NCI-H1694 treated with DMSO at 0.1 percent for 48 hours (cell line): ENCODE measurements around the gene TEX35.

Experiments used
- DNase-seq: peaks from one replicate; lab custom pipeline; 2025; lab: John Stamatoyannopoulos, UW

Gene TEX35

DNA sequence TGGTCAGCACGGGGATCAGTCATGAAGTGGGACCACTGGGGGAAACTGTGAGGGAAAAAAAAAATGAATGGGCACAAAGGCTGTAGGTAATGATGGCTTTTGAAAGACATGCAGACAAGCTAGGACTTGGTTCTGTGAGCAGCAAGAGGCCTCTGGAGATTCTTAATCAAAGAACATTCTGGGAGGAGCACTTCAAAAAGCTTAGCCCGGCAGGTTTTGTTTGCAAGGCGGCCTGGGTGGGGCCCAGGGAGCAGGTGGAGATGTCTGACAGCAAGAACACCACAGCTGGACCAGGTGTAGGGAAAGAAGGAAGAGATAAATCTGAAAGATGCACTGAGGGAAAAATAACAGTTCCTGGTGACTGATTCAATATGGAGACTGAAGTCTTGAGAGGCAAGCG is 6.0 kb downstream of the TEX35 start:
- DNase-seq, result no peak

DNA sequence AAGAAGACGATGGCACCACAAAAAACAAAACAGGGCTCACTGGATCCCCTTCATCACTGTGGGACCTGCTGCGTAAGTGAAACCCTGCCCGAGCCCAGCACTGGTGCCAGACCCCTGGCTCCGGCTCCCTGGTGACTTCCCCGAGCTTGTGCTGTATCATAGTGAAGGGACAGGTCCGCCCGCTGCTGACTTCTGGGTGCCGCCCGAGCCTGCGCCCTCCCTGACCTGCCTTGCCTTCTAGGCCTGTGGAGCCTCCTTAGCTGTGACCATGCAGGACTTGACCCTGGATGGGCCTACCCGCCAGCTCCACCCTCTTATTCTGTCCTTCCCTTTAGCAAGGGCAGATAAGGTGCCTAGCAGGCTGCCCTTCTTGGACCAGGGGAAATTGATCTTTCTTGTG is 7.9 kb downstream of the TEX35 start:
- no peak for DNase-seq

DNA sequence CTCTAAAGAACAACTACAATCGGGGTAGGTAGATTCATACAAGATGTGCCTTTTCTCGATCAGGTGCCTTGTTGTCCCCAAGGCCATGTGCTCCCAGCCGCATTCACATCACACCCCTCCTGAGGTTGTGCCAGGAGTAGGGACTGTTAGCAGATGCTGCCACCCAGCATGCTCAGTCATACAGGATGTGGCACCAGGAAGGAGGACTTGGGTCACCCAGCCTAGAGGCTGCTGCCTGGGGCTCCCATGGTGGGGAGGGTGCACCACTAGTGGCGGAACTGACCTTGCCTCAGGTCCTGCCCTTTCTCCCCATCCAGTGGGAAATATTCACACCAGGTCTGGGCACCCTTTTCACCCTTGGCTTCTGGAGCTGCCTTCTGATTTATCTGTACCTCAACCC is 8.3 kb downstream of the TEX35 start:
- DNase-seq, result no peak

DNA sequence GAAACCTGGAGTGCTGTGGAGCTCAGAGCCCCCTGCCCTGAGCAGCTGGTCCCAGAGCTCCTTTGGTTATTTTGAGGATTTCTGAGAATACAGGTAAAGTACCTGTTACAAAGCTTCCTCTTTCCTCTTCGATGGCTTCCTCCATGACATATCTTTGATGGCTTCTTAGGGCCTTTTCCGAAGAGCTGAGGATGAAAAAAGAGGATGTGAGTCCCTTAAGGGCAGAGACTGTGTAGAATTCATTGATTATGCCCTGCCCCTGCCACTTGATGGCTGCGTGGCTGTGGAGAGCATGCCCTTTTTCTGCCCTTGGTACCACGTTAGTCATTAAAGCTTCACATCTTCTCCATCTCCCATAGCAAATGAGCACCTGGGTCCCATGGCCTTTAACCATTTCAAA is 14.2 kb downstream of the TEX35 start:
- no peak for DNase-seq

DNA sequence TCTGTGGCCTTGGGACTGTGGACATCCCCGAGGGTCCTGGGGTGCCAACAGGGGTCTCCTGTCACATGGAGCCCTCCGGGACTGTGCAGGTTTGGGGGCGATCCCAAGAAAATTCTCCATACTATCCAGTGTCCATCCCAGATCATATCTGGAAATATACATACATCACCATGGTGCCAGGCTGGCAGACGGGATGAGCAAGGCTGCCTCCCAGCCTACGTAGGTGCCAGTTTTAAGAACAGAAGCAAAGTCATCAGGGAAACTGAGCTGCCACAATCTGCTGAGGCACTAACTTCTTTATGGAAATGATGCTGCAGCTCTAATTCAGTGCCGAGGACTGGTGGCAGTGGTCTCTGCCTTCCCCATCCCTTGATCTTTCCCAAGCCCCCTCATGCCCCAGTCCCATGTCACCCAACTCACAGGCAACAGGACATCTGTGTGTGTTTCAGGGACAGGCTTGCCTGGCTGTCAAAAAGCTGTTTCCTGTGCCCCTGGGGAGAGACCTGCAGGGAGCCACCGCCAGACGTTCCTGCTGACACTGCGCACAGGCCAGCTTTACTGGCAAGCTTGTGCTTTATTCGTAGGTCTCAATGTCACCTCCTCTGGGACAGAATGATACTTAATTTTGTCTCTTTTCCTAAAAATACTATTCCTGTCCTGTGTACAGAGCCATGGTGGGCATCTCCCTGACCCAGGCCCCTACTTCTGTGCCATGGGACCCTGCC is 15.5 kb downstream of the TEX35 start:
- peak; percentile 75 for DNase-seq

DNA sequence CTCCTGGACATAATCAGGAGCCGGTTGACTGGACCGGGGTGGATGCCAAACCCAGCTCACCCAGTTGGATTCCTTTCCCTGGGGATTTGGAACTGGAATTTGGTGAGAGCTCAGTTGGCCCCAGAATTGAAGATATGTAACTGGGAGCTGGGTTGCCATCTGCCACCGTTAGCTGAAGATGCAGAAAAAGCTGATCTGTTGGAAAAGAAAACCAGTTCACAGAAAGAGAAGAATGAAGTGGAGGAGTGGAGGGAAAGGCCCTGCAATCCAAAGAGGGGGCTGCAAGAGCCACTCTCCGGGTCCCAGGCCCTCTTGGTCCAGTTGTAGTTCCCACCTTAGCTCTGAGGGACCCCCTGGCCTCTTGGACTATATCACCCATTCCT is 16.0 kb downstream of the TEX35 start:
- DNase-seq, result peak; percentile 66

DNA sequence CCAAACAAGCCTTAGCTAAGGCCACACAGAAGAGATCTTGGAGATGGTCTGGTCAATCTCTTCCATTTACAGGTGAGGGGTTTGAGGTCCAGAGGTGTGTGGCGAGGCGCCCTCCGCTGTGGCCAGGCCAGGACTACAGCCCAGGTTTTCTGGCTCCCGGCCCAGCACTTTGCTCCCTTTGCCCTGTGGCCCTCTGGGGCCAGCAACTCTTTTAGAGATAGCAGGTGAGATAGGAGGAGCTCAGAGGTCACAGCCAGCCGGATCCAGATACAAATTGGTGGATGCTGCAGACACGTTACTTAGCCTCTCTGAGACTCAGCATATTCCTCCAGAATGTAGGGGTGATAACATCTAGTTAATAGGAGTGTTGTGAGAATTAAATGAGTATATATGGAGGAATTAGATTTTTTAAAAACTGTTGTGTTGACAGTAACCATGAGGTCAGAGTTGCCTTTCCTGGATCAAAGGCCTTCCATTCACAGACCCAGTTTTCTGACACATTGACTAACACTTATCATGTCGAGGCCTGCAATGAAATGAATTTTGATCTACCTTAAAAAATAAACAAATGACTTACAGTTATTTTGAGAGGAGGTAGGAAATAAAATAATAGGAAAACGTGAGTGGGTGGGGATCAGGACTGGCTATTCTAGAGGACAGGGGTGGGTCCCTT is 16.6 kb downstream of the TEX35 start:
- DNase-seq, result no peak

DNA sequence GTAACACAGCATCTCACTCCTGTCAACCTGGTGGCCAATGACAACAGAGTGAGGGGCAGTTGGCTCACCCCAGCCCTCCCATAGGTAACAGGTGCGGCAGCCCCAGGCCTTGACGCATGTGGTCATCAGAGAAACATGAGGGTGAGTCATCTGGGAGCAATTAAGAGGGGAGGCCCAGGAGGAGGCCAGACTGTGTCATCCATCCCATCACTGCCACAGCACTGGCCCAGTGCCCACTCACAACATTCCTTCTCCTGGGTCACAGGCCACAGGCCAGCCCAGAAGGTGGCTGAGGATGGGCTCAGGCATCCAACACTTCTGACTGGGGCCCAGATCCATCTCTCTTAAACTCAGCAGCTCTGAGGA is 17.1 kb downstream of the TEX35 start:
- DNase-seq, result no peak

DNA sequence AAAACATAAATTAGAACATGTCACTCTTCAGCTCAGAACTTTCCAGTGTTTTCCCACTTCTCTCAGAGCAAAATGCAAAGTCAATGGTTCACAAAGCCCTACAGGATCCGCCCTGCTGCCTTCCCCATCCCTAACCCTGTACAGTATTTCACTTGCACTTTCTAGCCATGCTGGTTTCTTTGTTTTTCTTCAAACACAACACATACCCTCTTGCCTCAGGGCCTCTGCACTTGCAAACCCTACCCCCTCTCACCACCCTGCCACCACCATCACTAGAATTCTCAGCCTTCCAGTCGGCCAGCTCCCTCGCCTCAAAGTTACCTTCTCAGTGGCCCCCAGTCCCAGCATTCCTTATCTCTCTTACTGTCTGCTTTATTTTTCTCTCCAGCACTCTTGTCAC is 17.6 kb downstream of the TEX35 start:
- no peak for DNase-seq

DNA sequence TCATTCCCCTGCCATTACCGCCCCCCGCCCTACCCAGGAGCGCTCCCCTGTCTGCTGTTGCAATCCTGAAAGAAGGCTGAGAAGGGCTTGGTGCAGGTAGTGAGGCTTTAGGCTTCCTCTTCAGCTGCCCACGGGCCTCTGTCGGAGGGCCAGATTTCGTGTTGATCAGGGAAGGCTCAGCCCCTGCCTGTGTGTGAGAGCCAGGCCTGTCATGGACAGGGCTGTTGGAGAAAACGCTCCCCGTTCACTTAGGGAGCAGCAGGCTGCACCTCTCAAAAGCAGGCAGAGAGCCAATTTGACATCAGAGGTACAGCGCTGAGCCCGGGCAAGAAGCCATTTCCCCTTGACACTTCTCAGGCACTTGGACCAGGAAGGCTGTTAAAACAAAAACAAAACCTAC is 19.0 kb downstream of the TEX35 start:
- DNase-seq, result no peak

DNA sequence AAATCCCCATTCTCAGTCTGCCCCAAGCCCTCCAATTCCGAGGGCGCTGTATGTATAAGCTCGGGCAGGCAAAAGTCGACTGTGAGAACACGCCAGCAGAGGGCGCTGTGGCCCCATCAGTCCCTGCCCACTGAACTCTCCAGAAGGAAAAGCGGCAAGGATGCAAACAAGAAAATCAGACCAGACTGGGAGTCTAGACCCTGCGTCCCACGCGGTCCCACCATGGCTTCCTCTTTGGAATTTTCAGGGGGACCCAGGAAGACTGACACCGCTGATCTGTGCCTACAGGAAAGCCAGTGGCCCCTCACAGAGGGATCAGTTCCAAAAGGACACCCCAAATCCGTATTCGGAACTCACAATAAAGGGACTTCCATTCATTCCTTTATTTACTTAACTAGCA is 19.5 kb downstream of the TEX35 start:
- peak; percentile 83 for DNase-seq

DNA sequence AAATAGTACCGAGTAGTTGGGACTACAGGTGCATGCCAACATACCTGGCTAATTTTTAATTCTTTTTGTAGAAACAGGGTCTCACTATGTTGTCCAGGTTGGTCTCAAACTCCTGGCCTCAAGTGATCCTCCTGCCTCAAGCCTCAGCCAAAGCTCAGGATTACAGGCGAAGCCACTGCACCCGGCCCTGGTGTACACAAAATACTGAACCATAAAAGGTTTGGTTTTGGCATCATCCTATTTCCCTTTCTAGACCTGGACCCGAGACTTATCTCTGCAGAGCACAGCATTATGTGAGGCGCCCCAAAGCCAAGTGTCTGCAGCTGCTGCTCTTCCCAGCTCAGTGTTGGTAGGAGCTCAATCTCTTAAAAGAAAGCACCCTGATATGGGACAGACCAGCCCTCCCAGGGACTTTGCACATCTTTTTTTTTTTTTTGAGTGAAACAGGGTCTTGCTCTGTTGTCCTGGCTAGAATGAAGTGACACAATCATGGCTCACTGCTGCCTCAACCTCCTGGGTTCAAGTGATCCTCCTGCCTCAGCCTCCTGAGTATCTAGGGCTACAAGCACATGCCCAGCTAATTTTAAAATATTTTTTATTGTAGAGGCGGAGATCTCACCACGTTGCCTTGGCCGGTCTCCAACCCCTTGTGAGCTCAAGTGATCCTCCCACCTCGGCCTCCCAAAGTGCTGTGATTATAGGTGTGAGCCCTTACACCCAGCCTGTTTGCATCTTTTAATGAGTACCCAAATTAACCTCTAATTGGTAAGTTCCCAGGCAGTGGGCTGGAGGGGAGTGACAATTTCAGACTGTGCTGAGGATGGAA is 20.4 kb downstream of the TEX35 start:
- no peak for DNase-seq

DNA sequence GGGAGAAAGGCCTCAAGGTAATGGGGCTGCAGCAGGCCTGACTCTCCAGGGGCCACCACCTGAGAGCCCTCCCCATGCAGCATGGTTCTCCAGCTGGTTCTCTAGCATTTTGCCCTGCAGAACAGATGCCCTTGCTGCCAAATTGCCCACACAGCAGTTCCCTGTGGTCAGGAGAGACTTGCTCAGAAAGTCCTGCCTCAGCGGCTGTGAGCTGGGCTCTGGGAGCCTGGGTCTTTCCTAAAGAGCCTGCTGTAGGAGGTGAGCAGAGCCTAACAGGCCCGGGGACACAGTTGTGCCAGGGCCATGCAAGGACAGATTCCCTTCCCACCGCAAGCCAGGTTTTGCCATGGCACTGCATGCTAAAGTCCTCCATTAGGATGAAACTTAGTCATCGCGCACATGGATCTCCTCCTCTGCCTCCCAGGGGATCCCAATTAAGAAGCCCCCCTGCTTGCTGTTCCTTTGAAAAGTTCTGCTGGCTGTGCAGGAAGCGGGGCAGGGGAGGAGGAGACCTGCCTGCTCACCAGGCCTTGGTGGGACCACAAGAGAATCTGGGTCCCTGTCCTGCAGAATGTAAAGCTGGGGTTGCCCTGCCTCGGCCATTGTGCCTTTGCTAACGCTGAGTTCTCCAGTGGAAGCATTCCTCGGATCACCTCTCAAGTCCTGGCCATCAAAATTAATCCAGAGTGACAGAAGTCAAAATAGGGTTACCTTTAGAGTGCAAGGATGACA is 21.4 kb downstream of the TEX35 start:
- no peak for DNase-seq

DNA sequence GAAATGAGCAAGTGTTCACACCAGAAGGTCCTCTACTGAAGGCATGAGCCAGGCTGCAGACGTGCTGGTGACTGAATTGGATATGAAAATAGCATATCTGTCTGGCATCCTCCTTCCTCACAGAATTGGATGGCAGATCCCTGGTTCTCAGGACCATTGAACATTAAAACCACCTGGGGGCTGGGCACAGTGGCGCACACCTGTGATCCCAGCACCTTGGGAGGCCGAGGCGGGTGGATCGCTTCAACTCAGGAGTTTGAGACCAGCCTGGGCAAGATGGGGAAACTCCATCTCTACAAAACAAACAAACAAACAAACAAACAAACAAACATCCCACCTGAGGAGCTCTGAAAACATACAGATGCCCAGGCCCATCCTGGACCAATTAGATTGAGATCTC is 23.4 kb downstream of the TEX35 start:
- DNase-seq, result no peak

DNA sequence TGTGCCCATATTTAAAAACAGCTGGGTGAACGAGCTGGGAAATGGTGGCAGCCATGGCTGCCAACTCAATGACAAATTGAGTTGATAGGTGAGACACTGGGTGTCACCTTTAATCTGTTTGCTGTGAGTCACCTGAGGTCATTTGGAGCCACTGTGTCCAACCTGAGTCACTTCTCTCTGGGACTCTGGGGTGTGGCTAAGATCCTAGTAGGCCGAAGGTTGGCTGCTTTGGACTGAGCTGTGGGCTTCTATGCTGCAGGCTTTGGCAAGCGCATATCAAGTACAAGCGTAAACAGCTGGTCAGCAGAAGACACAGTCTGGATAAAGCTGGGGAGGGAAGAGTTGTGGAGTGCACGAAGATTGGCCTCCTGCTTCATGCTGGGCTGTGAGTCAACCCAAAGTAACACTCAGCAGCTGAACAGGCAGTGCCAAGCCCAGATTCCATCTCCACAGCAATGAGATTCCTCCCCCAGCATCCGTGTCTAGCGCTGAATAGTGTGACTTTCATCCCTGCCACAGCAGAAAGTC is 24.0 kb downstream of the TEX35 start:
- no peak for DNase-seq

DNA sequence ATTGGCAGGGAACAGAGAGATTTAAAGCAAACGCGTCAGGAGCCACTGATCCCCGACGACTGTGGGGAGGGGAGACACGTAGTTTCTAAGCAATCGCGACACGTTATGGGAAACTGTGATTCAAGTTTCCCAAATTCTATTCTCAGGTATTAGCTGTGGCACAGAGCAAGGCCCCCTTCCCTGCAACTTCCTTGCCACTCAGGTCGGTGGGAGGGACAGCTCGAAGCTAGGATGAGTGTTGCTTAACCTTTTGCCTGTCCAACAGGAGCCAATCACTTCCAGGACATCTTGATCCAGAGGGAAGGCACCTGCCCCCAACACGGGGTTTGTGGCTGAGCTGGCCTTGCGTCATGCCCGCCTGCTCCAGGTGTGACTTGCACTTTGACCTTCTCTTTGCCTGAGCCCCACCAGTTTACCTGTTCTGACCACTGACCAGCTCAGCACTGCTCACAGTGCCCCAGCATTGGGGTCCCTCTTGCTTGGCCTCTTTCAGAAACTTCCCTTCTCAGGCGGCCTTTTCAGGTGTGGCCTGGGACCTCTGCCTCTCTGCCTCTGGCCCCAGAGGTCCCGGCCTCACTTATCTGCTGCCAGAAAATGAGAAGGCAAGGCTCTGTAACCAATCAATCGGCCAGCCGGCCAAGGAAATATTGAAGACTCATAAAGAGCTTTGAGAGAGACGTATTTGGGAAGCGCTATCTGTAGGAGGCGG is 24.6 kb downstream of the TEX35 start:
- no peak for DNase-seq

DNA sequence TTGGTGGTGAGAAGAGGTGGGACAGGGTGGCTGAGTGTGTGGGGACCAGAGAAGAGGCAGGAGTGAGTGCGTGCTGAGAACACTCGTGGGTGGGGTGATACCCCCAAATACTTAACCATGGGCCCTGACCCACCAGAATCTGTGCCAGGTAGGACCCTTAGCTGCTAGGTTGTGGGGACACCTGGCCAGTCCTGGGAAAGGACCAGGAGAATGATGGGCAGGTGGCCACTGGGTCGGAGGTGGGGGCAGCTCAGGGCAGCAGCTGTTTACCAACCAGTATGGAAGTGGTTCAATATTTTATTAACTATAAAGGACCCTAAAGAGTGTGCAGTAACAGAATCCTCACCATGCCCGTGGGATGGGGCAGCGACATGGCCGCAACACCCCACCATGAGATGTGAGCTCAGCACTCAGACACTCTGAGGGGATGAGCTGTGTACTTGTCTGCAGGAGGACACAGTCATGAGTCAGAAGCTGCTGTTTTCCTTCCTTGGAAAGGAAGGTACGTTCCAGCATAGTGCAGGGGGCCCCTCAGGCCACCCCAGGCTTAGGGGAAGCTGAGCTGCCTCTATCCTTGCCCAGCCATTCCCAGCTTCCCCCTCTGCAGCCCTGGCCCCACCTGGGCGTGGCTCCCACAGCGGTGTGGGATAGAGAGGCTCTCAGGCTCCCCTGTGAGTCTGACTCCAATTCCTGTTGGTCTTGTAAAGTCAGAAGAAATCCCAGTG is 25.4 kb downstream of the TEX35 start:
- DNase-seq, result no peak

DNA sequence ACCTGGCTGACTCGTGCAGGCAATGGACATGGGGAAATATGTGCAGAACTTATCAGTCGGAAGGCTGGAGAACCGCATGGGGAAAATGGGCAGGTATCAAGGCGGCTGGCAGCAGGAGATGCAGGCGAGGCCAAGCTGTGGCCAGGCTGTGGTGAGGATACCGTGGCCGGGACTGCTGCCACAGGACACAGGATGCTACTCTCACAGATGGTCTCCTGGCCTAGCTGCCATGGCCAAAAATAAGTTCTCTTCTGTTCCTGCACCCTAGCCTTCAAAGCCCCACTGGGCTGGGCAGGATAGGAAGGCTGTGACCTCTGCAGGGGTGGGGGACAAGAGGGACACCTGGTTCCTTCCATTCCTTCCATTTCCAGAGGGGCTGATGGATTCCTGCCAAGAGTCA is 26.4 kb downstream of the TEX35 start:
- no peak for DNase-seq

DNA sequence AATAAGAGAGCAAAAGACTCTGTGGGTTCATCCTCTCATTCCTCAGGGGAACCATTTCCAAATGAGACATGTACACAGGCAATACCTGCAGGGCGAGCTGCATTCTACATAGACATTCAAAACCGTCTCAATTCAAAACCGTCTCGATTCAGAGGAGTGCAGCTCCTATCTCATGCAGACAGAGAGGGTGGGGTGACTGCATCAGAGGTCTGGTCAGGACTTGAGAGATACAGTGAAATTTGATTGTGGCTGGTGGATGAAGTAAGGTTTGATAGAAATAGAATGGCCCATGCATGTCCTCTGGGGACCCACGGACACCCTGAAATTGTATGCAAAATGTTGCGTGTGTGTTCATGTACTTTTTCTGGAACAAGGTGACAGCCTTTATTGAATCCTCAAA is 27.3 kb downstream of the TEX35 start:
- DNase-seq, result no peak

DNA sequence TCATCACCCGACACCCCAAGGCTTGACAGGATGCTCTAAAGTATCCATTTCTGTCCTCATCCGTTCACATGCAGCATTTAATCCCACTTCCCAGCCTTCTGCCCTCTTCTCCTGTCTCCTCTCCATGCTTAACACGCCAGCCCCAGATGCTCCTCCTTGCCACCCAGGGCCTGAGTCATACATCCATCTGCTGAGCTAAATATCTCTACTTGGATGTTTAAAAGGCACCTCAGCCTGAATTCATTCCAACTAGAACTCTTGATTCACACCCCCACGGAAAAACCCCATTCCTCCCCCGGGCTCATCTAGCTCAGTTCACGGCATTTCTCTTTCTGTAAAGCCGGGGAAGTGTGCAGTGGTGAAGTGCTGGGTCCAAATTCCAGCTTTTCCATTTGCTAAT is 27.7 kb downstream of the TEX35 start:
- peak; percentile 72 for DNase-seq

DNA sequence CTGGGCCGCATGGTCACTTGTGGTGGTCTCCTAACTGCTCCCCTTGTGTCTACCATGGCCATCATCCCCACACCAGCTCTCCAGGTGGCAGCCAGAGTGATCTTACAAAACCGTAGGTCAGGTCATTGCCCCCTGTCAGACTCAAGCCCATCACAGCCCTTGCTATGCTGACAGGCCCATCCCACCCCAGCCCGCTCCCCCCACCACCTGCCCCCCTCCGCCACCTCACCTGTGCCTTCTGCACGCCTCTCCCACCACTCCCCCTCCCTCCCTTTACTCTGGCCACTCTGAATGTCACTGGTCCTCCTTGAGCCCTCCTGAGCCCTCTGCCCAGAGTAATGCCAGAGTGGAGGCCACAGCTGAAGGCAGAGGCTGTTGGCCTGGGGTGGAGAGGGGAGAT is 28.5 kb downstream of the TEX35 start:
- DNase-seq, result no peak
